CD4-positive, alpha-beta T cell treated with Interleukin-10 for 1 hour (primary cell): ENCODE results near the gene KCNIP3.
A peak's percentile ranks its signal among the peaks of the same experiment; 100 is the strongest.

ENCODE experiments used
- DNase-seq: peaks from one replicate; pipeline ENCODE4 v3.0.0-alpha.2; 2020

KCNIP3 gene

DNA sequence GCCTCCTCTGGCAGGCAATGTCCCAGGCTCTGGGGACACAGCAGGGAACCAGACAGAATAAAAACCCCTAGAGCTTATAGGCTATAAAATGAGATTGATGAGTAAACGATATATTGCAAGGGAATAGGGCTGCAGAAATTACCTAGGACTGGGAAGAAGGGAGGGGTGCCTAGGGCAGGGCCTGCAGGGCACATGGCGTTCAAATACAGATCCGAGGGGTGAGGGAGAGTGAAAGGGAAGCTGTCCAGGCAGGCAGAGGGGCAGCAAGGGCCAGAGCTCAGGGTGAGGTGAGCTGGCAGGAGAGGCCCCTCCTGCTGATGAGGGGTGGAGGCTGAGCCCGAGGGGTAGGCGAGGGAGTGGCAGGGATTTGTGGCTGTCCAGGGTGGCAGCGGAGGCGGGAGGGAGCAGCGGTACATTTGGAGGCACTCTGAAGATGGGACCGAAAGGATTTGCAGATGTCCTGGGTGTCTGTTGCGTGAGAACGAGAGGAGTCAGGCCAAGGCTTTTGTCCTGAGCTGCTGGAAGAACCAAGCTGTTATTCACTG, 33.7 kb downstream of the KCNIP3 start:
- DNase-seq, result no peak

DNA sequence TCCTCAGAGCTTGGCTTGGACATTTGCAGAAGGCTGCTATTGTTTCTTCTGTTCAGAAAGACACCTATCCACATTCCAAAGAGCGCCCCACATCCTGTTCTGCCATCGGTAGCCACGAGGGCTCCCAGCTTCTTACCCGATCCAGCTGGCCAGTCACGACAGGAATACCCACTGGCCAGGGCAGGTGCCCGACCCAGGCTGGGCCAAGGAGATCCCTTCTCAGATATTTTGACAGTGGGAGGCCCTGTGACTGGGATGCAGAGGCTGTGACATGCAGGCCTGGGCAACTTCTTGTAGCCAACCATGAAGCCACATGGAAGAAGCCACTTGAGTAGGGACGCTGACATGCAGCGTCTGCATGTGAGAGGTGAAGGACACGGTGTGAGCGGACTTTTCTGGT, 34.5 kb downstream of the KCNIP3 start:
- no peak for DNase-seq

GRCh38 chr2:95332036-95332435, 34.9 kb downstream of the KCNIP3 start:
- no peak for DNase-seq

DNA sequence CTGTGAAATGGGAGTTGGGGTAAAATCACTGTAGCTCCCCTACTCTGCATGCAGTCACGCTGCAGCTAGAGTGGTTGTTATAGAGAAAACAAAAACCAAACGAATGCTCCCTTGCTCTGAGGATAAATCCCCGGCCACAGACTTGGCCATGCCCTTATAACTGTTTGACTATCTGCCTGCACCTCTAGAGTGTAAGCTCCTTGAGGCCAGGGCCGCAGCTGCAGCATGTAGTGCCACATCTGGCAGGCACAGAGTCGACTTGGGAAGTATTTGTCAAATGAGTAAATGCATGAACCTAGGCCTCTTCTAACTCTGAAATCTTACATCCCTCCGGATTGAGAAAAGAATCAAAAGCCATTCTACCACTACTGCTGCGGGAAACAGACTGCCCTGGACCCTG, 35.9 kb downstream of the KCNIP3 start:
- DNase-seq, result no peak

- no peak for DNase-seq
Measured at GRCh38 chr2:95333888-95334338, 36.8 kb downstream of the KCNIP3 start.

GRCh38 chr2:95334916-95335641, 37.9 kb downstream of the KCNIP3 start:
- DNase-seq, result no peak

DNA sequence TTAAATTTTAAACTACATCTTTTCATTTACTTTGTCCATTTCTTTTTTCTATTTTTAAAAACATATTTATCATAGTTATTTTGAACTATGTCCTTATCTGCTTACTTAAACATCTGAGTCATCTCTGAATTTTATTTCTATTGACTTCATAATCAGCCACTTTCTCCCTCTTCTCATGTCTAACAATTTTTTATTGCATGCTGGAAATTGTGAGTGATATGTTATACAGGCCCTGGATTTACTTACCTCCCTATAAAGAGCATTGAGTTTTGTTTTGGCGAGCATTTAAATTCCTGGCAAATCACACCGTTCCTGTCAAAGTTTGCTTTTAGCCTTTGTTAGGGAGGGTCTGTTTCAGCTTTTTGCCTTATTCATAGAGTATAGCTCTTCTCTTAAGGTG, 39.3 kb downstream of the KCNIP3 start:
- DNase-seq, result no peak

- DNase-seq, result no peak
Measured at GRCh38 chr2:95337829-95338228, 40.7 kb downstream of the KCNIP3 start.

DNA sequence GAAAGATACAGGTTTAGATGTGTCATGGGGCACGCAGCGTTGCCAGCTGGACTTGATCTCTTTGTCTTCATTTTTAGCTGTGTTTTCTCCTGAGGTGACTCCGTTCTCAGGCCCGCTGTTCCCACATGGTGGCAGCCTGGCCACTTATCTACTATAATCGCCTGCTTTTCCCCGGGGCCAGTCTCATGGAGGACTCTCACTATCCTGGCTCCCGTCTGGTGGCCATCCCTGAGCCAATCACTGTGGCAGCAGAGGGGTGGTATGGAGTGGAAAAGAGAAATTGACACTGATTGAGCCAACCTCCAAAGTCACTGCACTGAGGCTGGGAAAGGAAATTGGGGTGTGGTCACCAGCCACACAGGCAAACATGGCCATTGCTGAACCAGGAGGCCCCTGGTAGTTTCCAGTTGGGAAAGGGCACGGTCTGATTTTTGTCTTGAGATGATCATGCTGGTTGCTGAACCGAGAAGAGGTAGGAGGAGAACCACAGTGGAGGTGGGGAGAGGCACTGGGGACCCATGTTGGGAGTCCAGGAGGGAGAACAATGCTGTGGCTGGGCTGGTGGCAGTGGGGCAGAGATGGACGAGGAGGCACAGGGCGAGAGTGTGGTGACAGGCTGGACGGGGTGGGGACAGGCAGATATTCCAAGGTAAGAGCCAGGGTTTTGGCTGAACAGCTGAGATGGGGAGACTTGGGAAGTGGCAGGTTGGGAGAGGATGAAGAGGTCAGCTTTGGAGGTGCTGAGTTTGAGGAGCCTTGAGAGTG, 45.6 kb downstream of the KCNIP3 start:
- no peak for DNase-seq

DNA sequence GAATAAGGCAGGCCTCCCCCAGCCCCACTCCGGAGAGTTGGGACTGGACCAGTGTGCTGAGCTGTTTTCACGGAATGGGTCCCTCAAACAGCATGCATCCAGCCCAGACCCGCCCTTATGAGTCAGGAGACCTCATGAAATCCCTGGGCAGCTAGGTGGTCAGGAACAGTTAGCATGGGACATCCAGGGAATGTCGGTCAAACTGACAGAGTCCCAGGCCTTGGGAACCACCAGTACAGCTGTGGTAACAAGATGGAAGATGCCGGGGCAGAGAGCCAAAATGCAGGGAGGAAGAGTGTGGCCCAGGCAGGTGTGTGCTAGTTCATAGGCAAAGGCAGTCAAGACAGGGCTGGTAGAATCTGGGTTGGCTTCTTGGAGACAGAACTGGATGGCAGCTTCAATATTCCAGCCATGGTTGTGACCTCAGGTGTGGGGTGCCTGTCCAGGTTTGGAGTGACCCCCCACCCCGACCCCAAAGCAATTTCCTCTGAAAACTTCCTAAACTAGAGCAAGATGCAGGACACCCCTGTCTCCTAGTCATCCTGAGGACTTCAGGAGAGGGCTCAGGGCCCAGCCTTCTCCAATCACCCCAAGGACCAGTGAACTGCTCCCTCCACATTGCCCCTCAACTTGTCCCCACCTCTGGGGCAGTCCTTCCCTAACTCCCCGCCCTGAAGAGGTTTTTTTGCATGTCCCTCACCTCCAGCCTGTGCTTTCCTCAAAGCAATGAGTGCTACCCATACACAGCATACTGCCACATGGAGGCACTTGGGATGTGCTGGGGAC, 46.5 kb downstream of the KCNIP3 start:
- DNase-seq, result no peak

GRCh38 chr2:95344215-95344583, 47.1 kb downstream of the KCNIP3 start:
- no peak for DNase-seq

DNA sequence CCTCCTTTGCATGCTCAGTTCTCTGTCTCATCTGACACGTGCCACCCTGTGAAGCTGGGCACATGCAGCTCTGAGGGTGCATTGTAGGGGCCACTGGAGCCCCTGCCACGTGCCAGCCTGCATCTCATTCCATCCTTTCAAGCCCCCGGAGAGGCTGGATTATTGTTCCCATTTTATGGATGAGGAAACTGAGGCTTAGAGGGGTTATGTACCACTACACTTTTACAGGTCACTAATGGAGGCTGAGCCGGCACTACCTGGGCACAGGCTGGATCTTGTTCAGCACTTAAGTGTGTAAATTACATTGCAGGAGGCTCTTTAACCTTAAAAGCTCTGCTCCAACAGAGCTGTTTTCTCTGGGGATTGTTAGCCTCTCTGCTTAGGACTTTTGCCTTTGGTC, 47.5 kb downstream of the KCNIP3 start:
- no peak for DNase-seq

- DNase-seq, result no peak
Measured at GRCh38 chr2:95345081-95345562, 48.0 kb downstream of the KCNIP3 start.

- peak; percentile 40 for DNase-seq
Measured at GRCh38 chr2:95345563-95346230, 48.5 kb downstream of the KCNIP3 start.

DNA sequence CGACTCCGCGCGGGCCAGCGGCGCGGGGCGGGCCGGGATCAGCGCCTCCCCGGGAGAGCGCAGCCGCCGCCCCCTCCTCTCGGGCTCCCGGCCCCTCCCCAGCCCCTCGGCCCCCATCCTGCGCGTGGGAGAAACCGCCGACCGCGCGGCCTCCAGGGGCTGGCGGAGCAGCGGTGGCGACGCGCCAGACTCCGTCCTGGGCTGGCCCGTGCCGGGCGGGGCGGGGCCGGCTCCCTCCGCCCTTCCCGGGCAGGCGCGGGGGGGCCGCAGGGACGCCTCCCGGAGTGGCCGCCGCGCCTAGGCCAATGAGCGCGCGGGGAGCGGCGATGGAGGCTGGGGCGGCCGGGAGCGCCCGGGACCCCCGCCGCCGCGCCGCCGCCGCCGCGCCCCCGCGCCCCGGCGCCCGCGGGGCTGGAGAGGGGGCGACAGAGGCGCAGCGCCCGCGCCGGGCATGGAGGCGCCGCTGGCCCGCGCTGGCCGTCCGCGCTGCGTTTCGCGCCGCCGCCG, 49.1 kb downstream of the KCNIP3 start:
- DNase-seq, result no peak

- DNase-seq, result no peak
Measured at GRCh38 chr2:95346738-95347671, 49.9 kb downstream of the KCNIP3 start.

DNA sequence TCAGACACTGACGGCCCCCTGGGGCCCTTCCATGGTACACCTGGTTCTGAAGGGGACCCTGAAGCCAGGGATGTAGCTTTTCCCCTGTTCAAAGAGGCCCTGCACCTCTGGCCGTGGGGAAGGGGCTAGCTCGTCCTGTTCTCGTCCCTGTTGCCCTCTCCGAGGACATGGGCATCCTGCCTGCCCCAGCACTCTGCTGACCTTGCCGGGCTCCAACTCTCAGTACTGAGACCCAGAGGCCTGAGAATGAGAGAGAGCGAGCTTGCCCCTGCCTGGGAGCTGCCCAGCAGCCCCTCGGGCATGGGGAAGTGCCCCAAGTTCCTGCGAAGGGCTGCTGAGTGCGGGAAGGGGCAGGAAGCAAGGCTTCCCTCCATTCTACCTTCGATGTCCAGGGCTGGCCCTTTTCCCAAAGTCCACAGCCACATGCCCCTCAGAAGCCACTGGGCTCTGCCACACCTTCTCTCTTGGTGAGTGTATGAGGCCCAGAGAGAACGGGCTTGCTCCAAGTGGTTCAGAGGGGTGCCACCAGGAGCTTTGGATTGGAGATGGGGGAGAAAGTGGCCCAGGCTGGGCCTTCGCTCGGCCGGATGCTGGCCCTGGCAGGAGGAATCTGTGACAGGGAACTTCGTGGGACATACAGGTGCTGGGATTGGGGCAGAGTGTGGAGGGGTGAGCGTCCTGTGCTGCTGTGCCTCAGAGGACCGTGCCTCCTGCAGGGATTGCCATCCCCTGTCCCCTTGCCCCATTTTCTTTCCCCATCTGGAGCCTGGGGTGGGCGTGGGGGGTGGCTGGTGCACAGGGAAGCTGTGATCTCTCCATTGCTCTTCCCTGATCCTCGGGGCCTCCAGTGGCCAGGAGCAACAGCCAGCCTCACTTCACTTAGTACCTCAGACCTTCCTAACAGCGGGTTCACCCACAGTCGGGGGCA, 50.8 kb downstream of the KCNIP3 start:
- DNase-seq, result no peak

- no peak for DNase-seq
Measured at GRCh38 chr2:95348609-95349567, 51.7 kb downstream of the KCNIP3 start.
